Measurements from ENCODE around the gene SH3RF3. TPM values are rescaled to one million over a fixed set of nuclear protein-coding genes. Genes with fewer than 3 reads are reported as not detected.

The SH3RF3 gene
- total RNA-seq, 1 donor from 2014 or later: under 0.01 TPM

DNA sequence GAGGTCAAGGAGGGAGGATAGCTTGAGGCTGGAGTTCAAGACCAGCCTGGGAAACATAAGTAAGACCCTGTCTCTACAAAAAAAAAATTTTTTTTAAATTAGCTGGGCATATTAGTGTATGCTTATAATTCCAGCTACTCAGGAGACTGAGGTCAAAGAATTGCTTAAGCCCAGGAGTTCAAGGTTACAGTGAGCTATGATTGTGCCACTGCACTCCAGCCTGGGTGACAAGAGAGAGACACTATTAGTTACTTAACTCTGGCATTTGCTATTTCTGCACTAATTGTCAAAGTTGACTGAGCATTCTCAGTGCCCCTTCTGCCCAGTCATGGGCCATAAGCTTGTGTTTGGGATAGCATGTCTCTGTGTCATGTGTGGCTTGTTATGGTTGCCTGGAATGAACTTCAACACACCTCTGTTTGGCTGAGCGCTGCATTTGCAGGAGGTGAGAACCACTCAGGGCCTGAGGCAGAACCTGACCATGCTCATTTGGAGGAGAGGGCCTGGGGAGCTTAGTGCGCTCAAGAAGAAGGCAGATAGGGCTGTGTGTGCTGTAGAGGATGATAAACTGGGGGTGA lies 77.7 kb downstream of the SH3RF3 start:
- Histone ChIP-seq H3K4me3 (ENCODE audit: low read depth, low read length) (no peak overlapping the region), H3K27me3 (ENCODE audit: control insufficient read depth, insufficient read depth, low read length) (peaks cover 10% of the 10 kb centered on the region), H3K36me3 (ENCODE audit: control insufficient read depth, insufficient read depth, low read length) (no peaks in the 10 kb centered on the region)
- TF ChIP-seq, protein P1, sequence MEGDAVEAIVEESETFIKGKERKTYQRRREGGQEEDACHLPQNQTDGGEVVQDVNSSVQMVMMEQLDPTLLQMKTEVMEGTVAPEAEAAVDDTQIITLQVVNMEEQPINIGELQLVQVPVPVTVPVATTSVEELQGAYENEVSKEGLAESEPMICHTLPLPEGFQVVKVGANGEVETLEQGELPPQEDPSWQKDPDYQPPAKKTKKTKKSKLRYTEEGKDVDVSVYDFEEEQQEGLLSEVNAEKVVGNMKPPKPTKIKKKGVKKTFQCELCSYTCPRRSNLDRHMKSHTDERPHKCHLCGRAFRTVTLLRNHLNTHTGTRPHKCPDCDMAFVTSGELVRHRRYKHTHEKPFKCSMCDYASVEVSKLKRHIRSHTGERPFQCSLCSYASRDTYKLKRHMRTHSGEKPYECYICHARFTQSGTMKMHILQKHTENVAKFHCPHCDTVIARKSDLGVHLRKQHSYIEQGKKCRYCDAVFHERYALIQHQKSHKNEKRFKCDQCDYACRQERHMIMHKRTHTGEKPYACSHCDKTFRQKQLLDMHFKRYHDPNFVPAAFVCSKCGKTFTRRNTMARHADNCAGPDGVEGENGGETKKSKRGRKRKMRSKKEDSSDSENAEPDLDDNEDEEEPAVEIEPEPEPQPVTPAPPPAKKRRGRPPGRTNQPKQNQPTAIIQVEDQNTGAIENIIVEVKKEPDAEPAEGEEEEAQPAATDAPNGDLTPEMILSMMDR (IDR thresholded peaks at IDR 0.05; ENCODE audit: insufficient read depth, low read length, severe bottlenecking): no peak
- no peak for FAIRE-seq
- no peak for DNase-seq (ENCODE audit: low read depth)

DNA sequence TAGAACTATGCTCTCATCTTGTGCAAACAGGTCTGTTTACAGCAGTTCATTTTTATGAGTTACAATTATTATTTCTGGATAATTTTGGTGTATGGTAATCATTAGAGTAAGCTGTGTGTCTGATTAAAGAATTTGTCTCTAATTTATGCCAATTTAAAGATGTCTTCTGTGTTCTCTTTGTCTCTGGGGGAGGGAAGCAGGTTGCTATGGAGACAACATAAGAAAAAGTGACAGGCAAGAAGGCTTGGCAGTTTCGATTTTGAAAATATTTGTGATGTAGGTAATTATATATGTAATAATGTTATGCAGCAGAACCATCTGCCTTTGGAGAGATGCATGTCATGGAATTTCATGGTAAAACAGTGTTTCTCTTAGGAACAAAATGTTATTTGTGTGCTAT lies 78.2 kb downstream of the SH3RF3 start:
- FAIRE-seq (no peak), DNase-seq (ENCODE audit: low read depth) (no peak)
- TF ChIP-seq, protein P1 (IDR thresholded peaks at IDR 0.05; ENCODE audit: insufficient read depth, low read length, severe bottlenecking): no peak
- Histone ChIP-seq H3K4me3 (ENCODE audit: low read depth, low read length) (no peak overlapping the region), H3K36me3 (ENCODE audit: control insufficient read depth, insufficient read depth, low read length) (no peaks in the 10 kb centered on the region), H3K27me3 (ENCODE audit: control insufficient read depth, insufficient read depth, low read length) (peaks cover 10% of the 10 kb centered on the region)

DNA sequence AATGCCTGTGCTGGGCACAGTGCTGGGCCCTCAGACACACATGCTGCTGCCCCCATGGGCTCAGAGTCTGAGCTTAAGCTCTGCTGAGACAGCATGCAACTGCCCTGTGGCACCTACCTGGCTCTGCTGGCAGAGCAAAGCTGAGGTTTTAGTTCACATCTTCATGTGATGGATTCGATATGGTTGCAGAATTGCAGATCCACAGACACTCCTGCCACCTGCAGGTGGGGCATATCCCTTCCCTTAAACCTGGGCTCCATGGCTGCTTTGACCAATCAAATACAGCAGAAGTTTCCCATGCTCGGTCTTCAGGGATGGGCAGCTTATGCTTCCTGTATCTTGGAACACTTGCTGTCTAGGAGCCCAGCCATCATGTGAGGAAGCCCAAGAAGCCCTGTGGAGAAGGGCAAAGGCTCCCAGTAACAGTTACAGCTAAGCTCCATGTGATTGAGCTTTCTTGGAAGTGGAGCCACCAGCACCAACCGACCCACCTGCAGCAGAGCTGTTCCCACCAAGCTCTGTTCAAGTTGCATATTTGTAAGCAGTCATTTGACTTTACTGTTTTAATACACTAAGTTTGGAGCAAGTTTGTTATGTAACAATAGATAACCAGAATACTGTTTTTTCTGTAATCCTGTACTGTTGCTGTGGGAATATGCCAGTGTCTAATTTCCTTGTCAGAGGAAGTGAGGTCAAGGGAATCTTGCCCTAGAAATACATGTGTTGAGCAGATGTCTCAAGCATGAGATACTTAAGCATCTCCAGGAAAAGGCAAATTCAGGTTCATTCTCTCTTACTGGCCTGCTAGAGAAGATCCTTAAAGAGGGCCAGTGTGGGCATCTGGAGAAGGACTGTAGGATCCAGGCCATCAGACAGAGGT lies 79.3 kb downstream of the SH3RF3 start:
- TF ChIP-seq, protein P1 (IDR thresholded peaks at IDR 0.05; ENCODE audit: insufficient read depth, low read length, severe bottlenecking): no peak
- Histone ChIP-seq H3K4me3 (ENCODE audit: low read depth, low read length) (no peak overlapping the region), H3K27me3 (ENCODE audit: control insufficient read depth, insufficient read depth, low read length) (peaks cover 13% of the 10 kb centered on the region), H3K36me3 (ENCODE audit: control insufficient read depth, insufficient read depth, low read length) (no peaks in the 10 kb centered on the region)
- FAIRE-seq (no peak), DNase-seq (ENCODE audit: low read depth) (no peak)

DNA sequence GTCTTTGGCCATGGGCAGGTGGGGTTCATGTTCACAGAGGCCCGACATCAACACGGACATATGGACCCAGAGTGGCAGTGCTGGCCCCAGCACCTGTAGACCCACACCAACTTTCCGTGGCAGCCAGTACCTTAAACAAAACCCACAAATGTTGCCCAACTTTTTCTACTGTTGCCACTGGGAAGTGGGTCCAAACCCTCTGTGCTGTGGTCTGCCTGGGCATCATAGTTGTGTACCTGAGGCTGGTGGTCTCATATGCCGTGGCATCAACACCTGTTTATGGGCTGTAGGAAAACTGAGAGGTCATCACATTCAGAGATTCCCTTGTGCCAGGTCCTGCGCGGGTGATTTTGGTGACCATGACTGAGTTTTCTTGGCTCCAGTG lies 79.9 kb downstream of the SH3RF3 start:
- peaks cover 11% of the 10 kb centered on the region for H3K27me3 ChIP-seq (ENCODE audit: control insufficient read depth, insufficient read depth, low read length)

DNA sequence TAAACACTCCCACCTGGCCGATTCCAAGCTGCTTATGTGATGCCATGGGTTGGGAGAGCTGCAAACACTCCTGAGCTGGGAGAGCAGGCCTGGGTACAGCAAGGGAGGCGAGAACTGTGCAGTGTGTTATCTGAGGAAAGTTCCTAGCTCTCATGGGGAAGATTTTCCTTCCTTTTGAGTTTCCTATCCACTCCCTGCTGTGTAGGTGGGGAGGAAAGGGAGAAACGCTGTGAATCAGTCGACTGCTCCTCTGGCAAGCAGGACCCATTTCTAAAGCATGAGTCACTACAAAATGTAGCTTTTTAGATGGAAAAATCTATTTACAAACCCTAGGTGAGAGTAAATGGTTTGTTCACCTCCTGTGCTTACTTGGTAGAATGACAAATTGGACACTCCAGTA lies 80.4 kb downstream of the SH3RF3 start:
- DNase-seq (ENCODE audit: low read depth) (peak; percentile 81), FAIRE-seq (no peak)
- H3K27me3 ChIP-seq (ENCODE audit: control insufficient read depth, insufficient read depth, low read length): peaks cover 10% of the 10 kb centered on the region
- TF ChIP-seq, protein P1 (IDR thresholded peaks at IDR 0.05; ENCODE audit: insufficient read depth, low read length, severe bottlenecking): no peak
- no peak overlapping the region for H3K4me3 ChIP-seq (ENCODE audit: low read depth, low read length)
- H3K36me3 ChIP-seq (ENCODE audit: control insufficient read depth, insufficient read depth, low read length): no peaks in the 10 kb centered on the region

More for the DNA sequence above, 79.9 kb downstream of the SH3RF3 start:
- no peak for DNase-seq (ENCODE audit: low read depth)
- TF ChIP-seq, protein P1 (IDR thresholded peaks at IDR 0.05; ENCODE audit: insufficient read depth, low read length, severe bottlenecking): no peak
- FAIRE-seq: peak; percentile 18
- Histone ChIP-seq H3K36me3 (ENCODE audit: control insufficient read depth, insufficient read depth, low read length) (no peaks in the 10 kb centered on the region), H3K4me3 (ENCODE audit: low read depth, low read length) (no peak overlapping the region)

Data from bronchial epithelial cell (primary cell).